ENCODE results near the gene TMC1. TPM values are rescaled to one million over a fixed set of nuclear protein-coding genes. Genes with fewer than 3 reads are reported as not detected.

Gene TMC1
- total RNA-seq, 1 donor from 2014 or later: not detected

DNA sequence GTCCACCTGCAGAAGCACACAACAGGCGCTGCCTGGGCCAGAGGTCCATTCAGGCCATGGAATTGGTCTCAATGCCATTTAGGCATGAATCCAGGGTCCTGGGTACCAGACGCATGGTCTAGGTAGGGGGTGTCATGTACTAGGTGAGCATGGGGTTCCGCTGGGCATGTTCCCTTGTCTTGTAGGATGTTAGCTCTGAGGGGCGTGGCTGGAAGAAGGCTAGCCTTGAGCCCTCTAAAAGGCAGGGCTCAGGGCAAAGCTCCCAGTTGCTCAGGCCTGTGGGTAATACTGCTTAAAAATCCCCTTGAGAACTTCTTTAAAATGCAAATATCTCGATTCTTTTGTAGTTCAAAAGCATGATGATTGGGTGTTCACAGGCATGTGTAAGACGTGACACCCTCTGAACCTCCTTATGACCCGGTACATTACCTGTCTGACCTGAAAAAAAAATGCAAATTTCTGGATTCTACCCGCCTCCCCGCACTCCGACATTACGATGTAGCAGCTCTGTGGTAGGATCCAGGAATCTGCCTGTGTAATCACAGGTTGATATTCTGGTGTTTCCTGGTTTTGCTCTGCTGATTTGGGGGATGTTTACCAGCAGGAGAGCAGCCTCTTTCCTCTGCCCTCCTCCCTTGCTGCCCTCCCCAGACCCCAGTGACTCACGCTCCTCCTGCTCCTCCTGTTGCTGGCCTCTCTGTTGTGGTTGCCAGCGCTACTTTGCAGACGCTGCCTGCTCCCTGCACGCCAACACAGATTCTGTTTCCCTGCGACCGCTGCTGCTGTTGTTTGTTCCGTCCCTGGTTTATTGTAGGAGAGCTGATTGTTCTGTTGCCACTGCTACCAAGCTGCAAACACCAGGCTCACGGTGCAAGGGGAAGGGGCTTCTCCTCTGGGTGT, 5.7 kb downstream of the TMC1 start:
- Mint-ChIP-seq H3K36me3 (ENCODE audit: unreplicated experiment) (no peaks in the 10 kb centered on the region), H3K27me3 (ENCODE audit: unreplicated experiment) (no peaks in the 10 kb centered on the region), H3K4me1 (ENCODE audit: unreplicated experiment) (peaks cover 46% of the 10 kb centered on the region), H3K4me3 (ENCODE audit: unreplicated experiment) (peak overlapping the region; percentile 55), H3K9me3 (ENCODE audit: unreplicated experiment) (no peaks in the 10 kb centered on the region), H3K27ac (ENCODE audit: unreplicated experiment) (peak overlapping the region; percentile 98)
- TF ChIP-seq, protein P1, sequence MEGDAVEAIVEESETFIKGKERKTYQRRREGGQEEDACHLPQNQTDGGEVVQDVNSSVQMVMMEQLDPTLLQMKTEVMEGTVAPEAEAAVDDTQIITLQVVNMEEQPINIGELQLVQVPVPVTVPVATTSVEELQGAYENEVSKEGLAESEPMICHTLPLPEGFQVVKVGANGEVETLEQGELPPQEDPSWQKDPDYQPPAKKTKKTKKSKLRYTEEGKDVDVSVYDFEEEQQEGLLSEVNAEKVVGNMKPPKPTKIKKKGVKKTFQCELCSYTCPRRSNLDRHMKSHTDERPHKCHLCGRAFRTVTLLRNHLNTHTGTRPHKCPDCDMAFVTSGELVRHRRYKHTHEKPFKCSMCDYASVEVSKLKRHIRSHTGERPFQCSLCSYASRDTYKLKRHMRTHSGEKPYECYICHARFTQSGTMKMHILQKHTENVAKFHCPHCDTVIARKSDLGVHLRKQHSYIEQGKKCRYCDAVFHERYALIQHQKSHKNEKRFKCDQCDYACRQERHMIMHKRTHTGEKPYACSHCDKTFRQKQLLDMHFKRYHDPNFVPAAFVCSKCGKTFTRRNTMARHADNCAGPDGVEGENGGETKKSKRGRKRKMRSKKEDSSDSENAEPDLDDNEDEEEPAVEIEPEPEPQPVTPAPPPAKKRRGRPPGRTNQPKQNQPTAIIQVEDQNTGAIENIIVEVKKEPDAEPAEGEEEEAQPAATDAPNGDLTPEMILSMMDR (IDR thresholded peaks at IDR 0.05): no peak
- peak; percentile 93 for DNase-seq (ENCODE audit: extremely low spot score, unreplicated experiment)

GRCh38 chr9:72527801-72528195, 6.4 kb downstream of the TMC1 start:
- Mint-ChIP-seq H3K27me3 (ENCODE audit: unreplicated experiment) (no peaks in the 10 kb centered on the region), H3K4me3 (ENCODE audit: unreplicated experiment) (peak overlapping the region; percentile 55), H3K36me3 (ENCODE audit: unreplicated experiment) (no peaks in the 10 kb centered on the region), H3K4me1 (ENCODE audit: unreplicated experiment) (peaks cover 49% of the 10 kb centered on the region), H3K27ac (ENCODE audit: unreplicated experiment) (peak overlapping the region; percentile 98), H3K9me3 (ENCODE audit: unreplicated experiment) (no peaks in the 10 kb centered on the region)
- DNase-seq (ENCODE audit: extremely low spot score, unreplicated experiment): no peak
- TF ChIP-seq, protein P1 (IDR thresholded peaks at IDR 0.05): no peak

GRCh38 chr9:72529531-72529930, 8.1 kb downstream of the TMC1 start:
- Mint-ChIP-seq H3K4me3 (ENCODE audit: unreplicated experiment) (no peak overlapping the region), H3K27me3 (ENCODE audit: unreplicated experiment) (no peaks in the 10 kb centered on the region), H3K27ac (ENCODE audit: unreplicated experiment) (peak overlapping the region; percentile 71), H3K36me3 (ENCODE audit: unreplicated experiment) (no peaks in the 10 kb centered on the region), H3K9me3 (ENCODE audit: unreplicated experiment) (no peaks in the 10 kb centered on the region), H3K4me1 (ENCODE audit: unreplicated experiment) (peaks cover 51% of the 10 kb centered on the region)
- no peak for DNase-seq (ENCODE audit: extremely low spot score, unreplicated experiment)
- TF ChIP-seq, protein P1 (IDR thresholded peaks at IDR 0.05): no peak

DNA sequence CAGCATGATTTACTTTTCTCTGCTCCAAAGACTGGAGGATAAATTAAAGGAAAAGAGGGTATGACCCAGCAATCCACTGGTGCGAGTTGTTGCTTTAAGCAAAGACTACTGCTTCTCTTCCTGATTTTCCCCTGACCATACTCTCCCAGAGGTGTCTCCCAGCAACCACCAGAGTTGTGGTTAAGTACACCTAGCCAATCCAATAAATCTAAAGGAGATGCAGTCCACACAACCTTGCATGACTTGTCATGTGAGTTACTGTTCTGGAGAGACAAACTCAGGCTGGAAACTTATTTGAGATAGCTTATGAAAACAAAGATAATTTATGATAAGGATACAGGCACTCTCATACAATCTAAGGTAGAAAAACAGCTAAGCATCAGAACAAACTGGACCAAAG, 11.9 kb downstream of the TMC1 start:
- Mint-ChIP-seq H3K9me3 (ENCODE audit: unreplicated experiment) (peaks cover 5% of the 10 kb centered on the region), H3K27me3 (ENCODE audit: unreplicated experiment) (no peaks in the 10 kb centered on the region), H3K36me3 (ENCODE audit: unreplicated experiment) (no peaks in the 10 kb centered on the region), H3K27ac (ENCODE audit: unreplicated experiment) (no peak overlapping the region), H3K4me1 (ENCODE audit: unreplicated experiment) (peaks cover 17% of the 10 kb centered on the region), H3K4me3 (ENCODE audit: unreplicated experiment) (no peak overlapping the region)
- no peak for DNase-seq (ENCODE audit: extremely low spot score, unreplicated experiment)
- TF ChIP-seq, protein P1 (IDR thresholded peaks at IDR 0.05): no peak

- Mint-ChIP-seq H3K4me3 (ENCODE audit: unreplicated experiment) (no peak overlapping the region), H3K27me3 (ENCODE audit: unreplicated experiment) (no peaks in the 10 kb centered on the region), H3K27ac (ENCODE audit: unreplicated experiment) (no peak overlapping the region), H3K4me1 (ENCODE audit: unreplicated experiment) (peaks cover 20% of the 10 kb centered on the region), H3K9me3 (ENCODE audit: unreplicated experiment) (peaks cover 5% of the 10 kb centered on the region), H3K36me3 (ENCODE audit: unreplicated experiment) (no peaks in the 10 kb centered on the region)
- TF ChIP-seq, protein P1 (IDR thresholded peaks at IDR 0.05): no peak
- no peak for DNase-seq (ENCODE audit: extremely low spot score, unreplicated experiment)
These were observed 13.5 kb downstream of the TMC1 start for GRCh38 chr9:72534931-72535330.
